ENCODE measurements around the gene CHIA. TPM values are rescaled to one million over a fixed set of nuclear protein-coding genes. Genes with fewer than 3 reads are reported as not detected.
"Not testable (repeated sequence)": the region's sequence is repeated elsewhere in the genome, so short reads cannot be mapped to it uniquely, and the experiment has no call there.

The CHIA gene
- total and polyA plus RNA-seq, 8 donors = 3.9 to 604 (median 23.2) TPM; not detected in 1

DNA sequence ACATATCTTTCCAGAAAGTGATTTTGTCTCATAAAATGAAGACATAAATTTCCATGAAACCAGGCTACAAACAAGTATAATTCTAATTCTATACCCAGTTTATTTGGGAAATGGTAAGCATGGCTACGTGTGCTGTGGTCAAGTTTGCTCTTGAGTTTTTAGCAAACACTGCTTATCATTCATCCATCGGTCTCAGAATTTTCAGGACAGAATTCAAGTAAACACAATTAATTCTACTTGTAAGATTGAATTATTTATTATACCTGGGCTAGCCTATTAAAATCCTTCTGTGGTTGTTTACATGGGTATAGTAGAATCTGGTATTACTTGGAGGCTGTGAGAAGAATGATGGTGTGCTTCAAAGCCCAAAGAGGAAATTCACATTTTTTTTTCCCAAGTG lies 68.3 kb downstream of the CHIA start:
- Histone ChIP-seq H3K27ac (no peak overlapping the region), H3K4me3 (no peak overlapping the region), H3K36me3 (no peaks in the 10 kb centered on the region), H3K4me1 (no peaks in the 10 kb centered on the region), H3K27me3 (no peaks in the 10 kb centered on the region), H3K9me3 (no peaks in the 10 kb centered on the region)
- 31 to 53% (median 45%) methylated on average over 2 of the region's 2 CpGs for WGBS, 5 donors
- no peak for TF ChIP-seq EP300 (IDR thresholded peaks at IDR 0.05)
- intact Hi-C loops (cut with DNase I; ENCODE audit: low total_unique reads) = no loop called here
- no peak for DNase-seq

DNA sequence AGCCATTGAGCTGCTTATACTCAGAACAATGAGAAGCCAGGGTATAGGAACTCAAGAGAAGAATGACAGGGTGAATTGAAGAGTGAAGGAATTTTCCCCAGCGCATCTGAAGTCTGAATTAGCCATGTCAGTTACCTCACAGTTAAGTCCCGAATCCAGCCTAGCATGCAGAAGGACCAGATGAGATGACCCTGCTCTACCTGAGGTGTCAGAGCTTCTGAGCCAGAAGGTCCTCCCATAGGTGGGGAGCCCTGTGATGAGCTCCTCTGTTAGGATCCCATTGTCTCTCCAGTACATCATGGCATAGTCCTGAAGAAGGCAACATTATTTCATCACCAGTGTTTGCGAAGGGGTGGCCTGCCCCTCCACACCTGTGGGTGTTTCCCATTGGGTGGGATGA lies 68.7 kb downstream of the CHIA start:
- Histone ChIP-seq H3K27ac (no peak overlapping the region), H3K36me3 (no peaks in the 10 kb centered on the region), H3K9me3 (no peaks in the 10 kb centered on the region), H3K27me3 (no peaks in the 10 kb centered on the region), H3K4me1 (no peaks in the 10 kb centered on the region), H3K4me3 (no peak overlapping the region)
- intact Hi-C loops (cut with DNase I; ENCODE audit: low total_unique reads) = no loop called here
- DNase-seq = no peak
- TF ChIP-seq, protein P1, sequence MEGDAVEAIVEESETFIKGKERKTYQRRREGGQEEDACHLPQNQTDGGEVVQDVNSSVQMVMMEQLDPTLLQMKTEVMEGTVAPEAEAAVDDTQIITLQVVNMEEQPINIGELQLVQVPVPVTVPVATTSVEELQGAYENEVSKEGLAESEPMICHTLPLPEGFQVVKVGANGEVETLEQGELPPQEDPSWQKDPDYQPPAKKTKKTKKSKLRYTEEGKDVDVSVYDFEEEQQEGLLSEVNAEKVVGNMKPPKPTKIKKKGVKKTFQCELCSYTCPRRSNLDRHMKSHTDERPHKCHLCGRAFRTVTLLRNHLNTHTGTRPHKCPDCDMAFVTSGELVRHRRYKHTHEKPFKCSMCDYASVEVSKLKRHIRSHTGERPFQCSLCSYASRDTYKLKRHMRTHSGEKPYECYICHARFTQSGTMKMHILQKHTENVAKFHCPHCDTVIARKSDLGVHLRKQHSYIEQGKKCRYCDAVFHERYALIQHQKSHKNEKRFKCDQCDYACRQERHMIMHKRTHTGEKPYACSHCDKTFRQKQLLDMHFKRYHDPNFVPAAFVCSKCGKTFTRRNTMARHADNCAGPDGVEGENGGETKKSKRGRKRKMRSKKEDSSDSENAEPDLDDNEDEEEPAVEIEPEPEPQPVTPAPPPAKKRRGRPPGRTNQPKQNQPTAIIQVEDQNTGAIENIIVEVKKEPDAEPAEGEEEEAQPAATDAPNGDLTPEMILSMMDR (IDR thresholded peaks at IDR 0.05) = no peak
- TF ChIP-seq POLR2A (IDR thresholded peaks at IDR 0.05) (no peak), EP300 (IDR thresholded peaks at IDR 0.05) (no peak), POLR2AphosphoS5 (IDR thresholded peaks at IDR 0.05) (no peak)
- 88 to 98% (median 93%) methylated on average over 3 of the region's 3 CpGs for WGBS, 5 donors

DNA sequence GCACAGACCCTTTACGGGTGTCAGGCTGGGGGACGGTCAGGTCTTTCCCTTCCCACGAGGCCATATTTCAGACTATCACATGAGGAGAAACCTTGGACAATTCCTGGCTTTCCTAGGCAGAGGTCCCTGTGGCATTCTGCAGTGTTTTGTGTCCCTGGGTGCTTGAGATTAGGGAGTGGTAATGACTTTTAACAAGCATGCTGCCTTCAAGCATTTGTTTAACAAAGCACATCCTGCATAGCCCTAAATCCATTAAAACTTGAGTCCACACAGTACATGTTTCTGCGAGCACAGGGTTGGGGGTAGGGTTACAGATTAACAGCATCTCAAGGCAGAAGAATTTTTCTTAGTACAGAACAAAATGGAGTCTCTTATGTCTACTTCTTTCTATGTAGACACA lies 69.6 kb downstream of the CHIA start:
- intact Hi-C loops (cut with DNase I; ENCODE audit: low total_unique reads); H3K36me3 ChIP-seq; H3K4me3 ChIP-seq; H3K9me3 ChIP-seq; H3K27me3 ChIP-seq; H3K27ac ChIP-seq; DNase-seq; H3K4me1 ChIP-seq: not testable (repeated sequence)
- 52 to 65% (median 61%) methylated on average over 4 of the region's 4 CpGs for WGBS, 5 donors

DNA sequence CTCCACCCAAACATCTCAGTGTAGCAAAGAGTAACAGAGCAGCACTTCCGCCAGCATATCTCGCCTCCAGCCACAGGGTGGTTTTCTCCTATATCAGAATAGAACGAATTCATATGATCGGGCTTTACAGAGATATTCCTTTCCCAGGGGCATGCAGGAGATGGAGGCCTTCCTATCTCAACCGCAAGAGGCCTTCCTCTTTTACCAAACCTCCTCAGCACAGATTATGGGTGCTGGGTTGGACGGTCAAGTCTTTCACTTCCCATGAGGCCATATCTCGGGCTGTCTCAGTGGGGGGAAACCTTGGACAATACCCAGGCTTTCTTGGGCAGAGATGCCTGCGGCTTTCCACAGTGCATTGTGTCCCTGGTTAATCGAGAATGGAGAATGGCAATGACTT lies 71.1 kb downstream of the CHIA start:
- intact Hi-C loops (cut with DNase I; ENCODE audit: low total_unique reads) = no loop called here
- peaks cover 0 to 6% (median 0%) of the 10 kb centered on the region in 4 donors for H3K4me1 ChIP-seq
- TF ChIP-seq EP300 (IDR thresholded peaks at IDR 0.05) = no peak
- TF ChIP-seq POLR2A (IDR thresholded peaks at IDR 0.05) = no peak
- TF ChIP-seq POLR2AphosphoS5 (IDR thresholded peaks at IDR 0.05) = no peak
- TF ChIP-seq, protein P1 (IDR thresholded peaks at IDR 0.05) = no peak
- H3K27me3 ChIP-seq = no peaks in the 10 kb centered on the region
- WGBS, 5 donors = 76 to 92% (median 82%) methylated on average over 9 of the region's 9 CpGs
- no peaks in the 10 kb centered on the region for H3K36me3 ChIP-seq
- H3K9me3 ChIP-seq = no peaks in the 10 kb centered on the region
- H3K27ac ChIP-seq = no peak overlapping the region
- no peak overlapping the region for H3K4me3 ChIP-seq
- DNase-seq = no peak

DNA sequence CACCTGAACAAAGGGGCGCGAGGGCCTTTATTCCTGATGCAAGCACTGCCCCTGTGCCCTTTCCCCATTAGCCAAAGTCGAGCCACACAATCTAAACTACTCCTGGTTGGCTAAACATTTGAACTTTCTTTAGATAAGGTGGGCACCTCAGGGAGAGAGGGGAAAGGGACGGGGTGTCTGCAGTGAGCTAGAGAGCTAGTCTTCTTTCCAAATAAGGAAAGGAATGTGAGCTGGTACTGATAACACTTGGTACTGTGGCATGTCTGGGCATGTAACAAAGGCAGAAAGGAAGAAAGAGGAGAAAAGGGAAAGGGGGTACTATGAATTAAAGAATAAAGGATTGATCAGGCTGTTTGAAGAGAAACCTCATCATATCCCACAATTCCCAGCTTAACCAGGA lies 74.0 kb downstream of the CHIA start:
- no peak for DNase-seq
- Histone ChIP-seq H3K36me3 (no peaks in the 10 kb centered on the region), H3K4me1 (peaks cover 0 to 6% (median 0%) of the 10 kb centered on the region in 4 donors), H3K4me3 (no peak overlapping the region), H3K9me3 (no peaks in the 10 kb centered on the region), H3K27ac (no peak overlapping the region), H3K27me3 (no peaks in the 10 kb centered on the region)
- intact Hi-C loops (cut with DNase I; ENCODE audit: low total_unique reads) = no loop called here
- TF ChIP-seq POLR2A (IDR thresholded peaks at IDR 0.05) = no peak
- no peak for TF ChIP-seq EP300 (IDR thresholded peaks at IDR 0.05)
- TF ChIP-seq, protein P1 (IDR thresholded peaks at IDR 0.05) = no peak
- TF ChIP-seq POLR2AphosphoS5 (IDR thresholded peaks at IDR 0.05) = no peak
- 21 to 46% (median 28%) methylated on average over 4 of the region's 4 CpGs for WGBS, 5 donors
